ENCODE measurements around the gene TENT5C.

Gene TENT5C

GRCh38 chr1:117613969-117614729, 8.3 kb downstream of the TENT5C start:
- DNase-seq: no peak

DNA sequence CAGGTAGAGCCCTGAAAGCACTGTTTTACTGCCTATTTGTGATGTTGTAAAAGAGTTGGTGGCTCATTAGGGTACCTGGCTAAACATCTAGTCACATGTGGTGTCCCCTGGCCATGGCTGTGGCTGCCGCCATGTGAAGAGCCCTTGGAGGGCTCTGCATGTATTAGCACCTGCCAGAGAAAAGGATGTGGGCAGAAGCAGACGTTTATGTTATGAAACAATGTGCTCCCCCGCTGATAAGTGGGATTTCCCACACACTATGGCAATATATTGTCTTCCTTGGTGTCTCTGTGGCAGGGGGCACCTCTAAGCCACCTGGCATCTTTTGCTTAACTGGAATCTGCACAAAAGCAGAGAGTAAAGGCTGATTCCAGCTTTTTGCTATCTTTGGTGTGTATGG, 9.6 kb downstream of the TENT5C start:
- DNase-seq: no peak

DNA sequence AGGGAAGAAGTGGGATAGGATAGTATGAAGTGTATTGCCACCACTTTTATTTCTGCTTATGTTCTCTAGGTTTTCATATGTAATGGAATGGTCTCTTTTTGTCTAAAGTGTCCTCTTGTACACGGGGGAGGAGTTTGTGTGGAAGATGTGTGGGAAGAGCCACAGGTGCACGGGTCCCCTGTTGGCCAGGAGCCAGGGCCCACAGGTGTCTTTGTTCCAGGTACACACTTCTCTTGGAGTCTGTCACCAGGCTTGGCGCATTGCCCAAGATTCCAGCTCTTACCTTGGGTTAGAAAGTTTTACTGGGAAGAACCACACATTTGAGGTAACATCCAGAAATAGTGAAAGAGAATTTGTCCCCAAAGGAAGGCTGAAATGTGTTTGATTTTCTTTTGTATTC, 10.5 kb downstream of the TENT5C start:
- DNase-seq: no peak

DNA sequence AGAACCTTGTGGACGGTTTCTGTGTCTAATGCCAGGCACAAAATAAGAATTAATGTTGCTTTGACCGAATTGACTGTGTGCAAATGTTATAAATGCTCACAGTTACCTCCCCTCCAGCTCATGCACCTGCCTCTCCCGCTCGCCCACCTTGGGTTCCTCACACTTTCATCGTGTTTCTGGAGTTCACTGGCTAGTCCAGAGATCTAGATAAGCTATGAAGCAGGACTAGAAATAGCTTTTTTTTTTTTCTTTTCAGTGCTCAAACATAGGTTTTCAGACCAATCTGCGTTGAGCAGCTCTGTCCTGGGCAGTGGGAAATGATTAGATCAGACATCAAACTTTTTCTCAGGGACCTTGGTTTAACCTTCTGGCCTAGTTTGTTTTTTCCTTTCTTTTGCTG, 11.1 kb downstream of the TENT5C start:
- no peak for DNase-seq

- no peak for DNase-seq
Measured at GRCh38 chr1:117618450-117619122, 12.7 kb downstream of the TENT5C start.

GRCh38 chr1:117620440-117620839, 14.6 kb downstream of the TENT5C start:
- no peak for DNase-seq

GRCh38 chr1:117621316-117621715, 15.5 kb downstream of the TENT5C start:
- no peak for DNase-seq

GRCh38 chr1:117622726-117623125, 16.9 kb downstream of the TENT5C start:
- no peak for DNase-seq

DNA sequence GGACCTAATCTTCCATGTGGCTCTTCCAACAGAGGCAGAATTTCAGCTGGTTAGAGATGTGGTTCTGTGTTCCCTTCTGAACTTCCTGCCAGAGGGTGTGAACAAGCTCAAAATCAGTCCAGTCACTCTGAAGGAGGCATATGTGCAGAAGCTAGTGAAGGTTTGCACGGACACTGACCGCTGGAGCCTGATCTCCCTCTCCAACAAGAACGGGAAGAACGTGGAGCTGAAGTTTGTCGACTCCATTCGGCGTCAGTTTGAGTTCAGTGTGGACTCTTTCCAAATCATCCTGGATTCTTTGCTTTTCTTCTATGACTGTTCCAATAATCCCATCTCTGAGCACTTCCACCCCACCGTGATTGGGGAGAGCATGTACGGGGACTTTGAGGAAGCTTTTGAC, 17.3 kb downstream of the TENT5C start:
- no peak for DNase-seq

DNA sequence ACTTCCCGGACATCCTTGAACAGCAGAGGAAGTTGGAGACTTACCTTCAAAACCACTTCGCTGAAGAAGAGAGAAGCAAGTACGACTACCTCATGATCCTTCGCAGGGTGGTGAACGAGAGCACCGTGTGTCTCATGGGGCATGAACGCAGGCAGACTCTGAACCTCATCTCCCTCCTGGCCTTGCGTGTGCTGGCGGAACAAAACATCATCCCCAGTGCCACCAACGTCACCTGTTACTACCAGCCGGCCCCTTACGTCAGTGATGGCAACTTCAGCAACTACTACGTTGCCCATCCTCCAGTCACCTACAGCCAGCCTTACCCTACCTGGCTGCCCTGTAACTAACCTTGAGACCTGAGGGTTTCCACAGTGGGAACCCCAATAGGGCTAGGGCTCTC, 17.9 kb downstream of the TENT5C start:
- no peak for DNase-seq

GRCh38 chr1:117627546-117628130, 21.8 kb downstream of the TENT5C start:
- DNase-seq: no peak

GRCh38 chr1:117628343-117628742, 22.5 kb downstream of the TENT5C start:
- no peak for DNase-seq

GRCh38 chr1:117629625-117630422, 24.0 kb downstream of the TENT5C start:
- DNase-seq: no peak

DNA sequence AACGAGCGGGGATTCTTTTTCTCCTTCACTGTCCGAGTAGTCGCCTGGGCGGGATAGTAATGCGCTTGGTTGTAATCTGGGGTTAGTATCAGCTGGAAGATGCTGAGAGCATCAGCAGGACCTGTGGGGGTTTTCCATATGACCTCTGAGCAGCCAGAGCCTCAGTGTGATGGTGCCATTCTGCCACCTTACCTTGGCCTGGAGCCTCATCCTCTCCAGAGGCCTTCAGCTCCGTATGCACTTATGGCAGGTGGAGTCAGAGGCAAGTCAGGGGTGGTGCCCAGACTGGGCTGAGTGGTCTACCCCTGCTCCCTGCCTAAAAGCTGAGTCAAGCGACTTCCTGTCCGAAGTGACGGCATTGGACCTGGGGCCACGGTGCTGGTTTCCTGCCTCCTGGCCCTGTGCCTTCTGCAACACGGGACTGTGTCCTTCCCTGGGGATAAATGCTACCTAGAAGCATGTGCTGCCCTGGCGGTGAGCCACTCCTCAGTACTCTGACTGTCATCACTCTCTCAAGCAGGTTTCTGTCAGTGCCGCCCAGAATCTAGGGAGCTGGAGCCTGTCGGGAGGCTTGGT, 24.7 kb downstream of the TENT5C start:
- DNase-seq: no peak

DNA sequence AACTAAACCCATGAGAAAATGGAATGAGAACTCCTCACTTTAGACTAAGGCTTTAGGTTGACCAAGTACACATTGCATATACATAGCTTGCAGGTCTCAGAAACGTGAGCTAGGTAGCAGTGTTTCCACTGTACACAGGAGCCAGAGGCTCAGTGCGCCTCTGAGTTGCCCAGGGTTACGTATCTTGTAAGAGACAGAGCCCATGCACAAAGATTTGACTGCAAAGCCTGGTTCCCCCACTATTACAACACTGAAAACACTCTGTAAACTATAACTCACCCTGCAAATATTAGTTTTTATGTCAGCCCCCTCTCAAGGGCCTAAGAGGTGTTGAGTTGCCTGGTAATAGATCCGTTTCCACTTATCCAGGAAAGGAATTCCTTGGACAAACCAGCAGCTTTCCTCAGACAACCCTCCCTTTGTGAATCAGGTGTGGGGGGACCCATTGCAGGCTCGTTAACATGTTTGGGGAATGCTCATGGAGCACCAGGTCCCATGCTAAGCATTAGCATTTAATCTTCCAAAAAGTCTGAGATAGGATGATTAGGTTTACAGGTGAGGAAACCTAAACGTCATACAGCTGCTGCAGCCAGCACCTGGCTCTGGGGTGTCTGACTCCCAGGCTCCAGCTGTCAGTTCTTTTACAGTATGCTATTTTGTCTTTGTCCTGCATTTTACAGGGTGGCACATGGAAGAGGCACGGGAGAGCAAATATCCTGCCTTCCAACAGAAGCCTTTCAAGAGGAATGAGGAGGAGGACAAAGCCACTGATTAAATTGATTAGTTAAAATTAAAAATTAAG, 25.7 kb downstream of the TENT5C start:
- no peak for DNase-seq

DNA sequence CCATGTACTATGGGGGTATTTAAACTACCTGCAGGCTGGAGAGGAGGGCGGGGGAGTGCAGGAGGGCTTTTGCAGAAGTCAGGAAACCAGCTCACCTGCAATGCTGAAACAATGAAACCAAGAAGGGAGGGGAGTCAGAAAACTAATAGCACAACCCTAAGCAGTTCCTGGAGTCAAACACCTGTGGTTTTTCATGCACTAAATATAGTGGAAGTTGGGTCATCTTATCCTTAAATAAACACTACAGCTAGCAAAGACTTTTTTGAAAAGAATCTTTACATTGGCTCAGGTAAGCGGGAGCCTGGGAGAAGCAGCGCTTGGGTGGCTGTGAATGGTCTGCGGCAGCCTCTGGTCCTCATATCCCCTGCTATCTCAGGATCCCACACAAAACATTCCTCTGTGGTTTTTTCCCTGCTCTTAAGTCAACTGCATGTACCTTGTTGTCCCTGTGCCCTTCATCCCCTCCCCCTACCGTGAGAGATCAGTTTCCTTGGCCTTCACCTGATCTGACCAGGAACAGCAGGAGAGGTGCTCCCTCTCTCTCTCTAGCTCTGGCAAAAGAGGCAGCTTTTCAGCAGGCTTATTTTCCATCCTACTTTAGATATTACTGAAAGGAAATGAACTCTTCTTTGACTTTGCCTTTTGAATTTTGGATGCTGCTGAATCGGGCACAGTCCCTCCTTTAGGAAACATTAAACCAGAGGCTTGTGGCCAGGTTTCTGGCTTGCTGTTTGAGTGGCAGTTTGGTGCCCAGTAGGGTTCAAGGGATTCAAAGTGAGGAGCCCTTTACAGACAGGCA, 26.6 kb downstream of the TENT5C start:
- DNase-seq: no peak

DNA sequence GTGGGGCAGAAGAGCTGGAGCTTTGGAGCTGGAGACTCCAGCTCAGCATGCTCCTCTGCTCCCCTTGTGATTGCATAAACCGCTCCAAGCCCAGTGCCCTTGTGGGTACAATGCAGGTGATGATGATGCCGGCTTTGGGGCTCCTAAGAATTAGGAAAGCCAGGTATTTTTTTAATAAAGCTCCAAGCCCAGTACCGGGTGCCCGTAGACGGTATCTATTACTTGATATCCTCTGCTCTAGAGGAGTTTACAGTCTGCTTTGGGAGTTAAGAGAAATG, 27.2 kb downstream of the TENT5C start:
- DNase-seq: no peak

- DNase-seq: no peak
Measured at GRCh38 chr1:117633423-117633822, 27.6 kb downstream of the TENT5C start.

DNA sequence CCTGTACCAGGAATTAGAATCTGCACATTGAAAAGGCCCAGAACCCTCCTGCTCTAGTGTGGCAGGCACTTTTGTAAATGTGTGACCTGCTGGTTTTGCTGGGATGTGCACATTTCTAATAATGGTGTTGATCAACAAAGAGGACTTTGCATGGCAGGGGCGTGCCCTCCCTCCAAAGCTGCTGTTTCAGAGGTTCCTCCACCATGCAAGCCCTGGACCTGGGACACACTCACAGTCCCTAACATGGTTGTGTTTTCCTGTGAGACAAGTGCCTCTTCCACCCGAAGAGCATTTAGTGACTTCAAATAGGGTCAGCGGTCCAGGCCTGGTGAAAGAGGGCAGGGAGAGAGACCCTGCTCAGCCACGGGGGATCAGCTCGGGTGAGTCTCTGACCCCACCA, 28.1 kb downstream of the TENT5C start:
- DNase-seq: no peak

GRCh38 chr1:117634631-117635030, 28.8 kb downstream of the TENT5C start:
- no peak for DNase-seq

- no peak for DNase-seq
Measured at GRCh38 chr1:117635805-117636204, 30.0 kb downstream of the TENT5C start.
